Measurements from ENCODE around the gene CASZ1. TPM values are rescaled to one million over a fixed set of nuclear protein-coding genes. Genes with fewer than 3 reads are reported as not detected.

Gene CASZ1
- total and polyA plus RNA-seq, 5 donors from 2014 or later, result 0.57 to 55.1 (median 1.1) TPM

DNA sequence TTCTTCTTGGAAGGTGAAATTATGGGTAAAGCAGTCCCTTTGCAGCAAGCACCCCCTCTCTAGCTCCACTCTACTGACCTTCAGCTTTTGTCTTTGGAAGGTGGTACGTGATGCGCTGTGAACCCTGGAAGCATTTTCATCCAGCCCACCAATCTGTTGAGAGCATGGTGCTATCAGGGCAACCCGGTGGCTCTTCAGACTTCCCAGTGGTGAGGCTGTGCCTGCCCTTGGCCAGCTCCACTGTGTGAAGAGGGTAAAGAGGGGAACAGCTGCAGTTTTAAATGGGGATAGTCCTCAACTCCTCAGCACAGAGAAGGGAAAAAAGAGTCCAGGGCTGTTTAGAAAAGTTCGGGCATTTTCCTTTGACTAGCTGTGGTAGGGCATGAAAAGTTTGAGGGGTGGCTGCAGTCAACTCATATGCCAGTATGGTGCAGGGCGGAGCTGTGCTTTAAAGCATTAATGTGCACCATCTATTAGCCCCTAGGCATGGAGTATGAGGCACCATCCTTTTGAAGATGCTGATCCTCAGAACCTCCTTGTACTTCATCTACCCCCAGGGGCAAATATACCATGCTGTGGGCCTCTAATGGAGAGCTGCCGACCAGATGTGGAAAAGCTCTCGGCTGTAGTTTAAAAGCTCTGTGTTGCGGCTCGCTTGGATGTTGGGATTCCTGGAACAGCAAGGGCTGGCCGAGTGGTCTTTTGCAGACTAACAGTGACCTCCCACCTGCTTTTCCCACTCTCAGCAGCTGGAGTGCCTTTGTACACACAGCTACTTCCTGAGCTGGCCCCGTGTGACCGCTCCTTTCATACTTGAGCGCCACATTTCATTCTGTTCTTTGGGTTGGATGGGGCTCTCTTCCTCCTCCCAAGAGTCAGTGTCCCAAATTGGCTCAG lies 198.7 kb downstream of the CASZ1 start:
- Histone ChIP-seq H3K4me3 (ENCODE audit: low read depth, low read length) (no peak overlapping the region), H3K27ac (ENCODE audit: insufficient read depth, low read length, poor library complexity, severe bottlenecking) (no peak overlapping the region), H3K27me3 (ENCODE audit: control insufficient read depth, insufficient read depth, low read length) (no peaks in the 10 kb centered on the region), H3K4me1 (ENCODE audit: control insufficient read depth, insufficient read depth, low read length, poor library complexity, severe bottlenecking) (no peaks in the 10 kb centered on the region), H3K9me3 (ENCODE audit: control insufficient read depth in 2 of 2, low read length in 2 of 2) (no peaks in the 10 kb centered on the region), H3K36me3 (ENCODE audit: control insufficient read depth, insufficient read depth, low read length) (peaks cover 11% of the 10 kb centered on the region)
- Mint-ChIP-seq H3K9me3 (no peaks in the 10 kb centered on the region), H3K4me1 (peaks cover 0 to 12% (median 8%) of the 10 kb centered on the region in 4 donors), H3K4me3 (no peak overlapping the region), H3K36me3 (peaks cover 23% of the 10 kb centered on the region), H3K27ac (peak overlapping the region in 1 of 3 donors; percentile 44), H3K27me3 (no peaks in the 10 kb centered on the region)
- DNase-seq, result no peak
- no peak for ATAC-seq (ENCODE audit: low read depth in 2 of 2)

GRCh38 chr1:10596780-10597179 lies 199.7 kb downstream of the CASZ1 start:
- ATAC-seq (ENCODE audit: low read depth in 2 of 2), result no peak
- no peak overlapping the region for H3K27ac ChIP-seq (ENCODE audit: insufficient read depth, low read length, poor library complexity, severe bottlenecking)
- H3K36me3 ChIP-seq (ENCODE audit: control insufficient read depth, insufficient read depth, low read length), result peaks cover 13% of the 10 kb centered on the region
- Mint-ChIP-seq H3K27ac (no peak overlapping the region), H3K36me3 (peaks cover 18% of the 10 kb centered on the region), H3K9me3 (no peaks in the 10 kb centered on the region), H3K4me3 (no peak overlapping the region), H3K4me1 (peaks cover 0 to 12% (median 8%) of the 10 kb centered on the region in 4 donors), H3K27me3 (no peaks in the 10 kb centered on the region)
- H3K4me1 ChIP-seq (ENCODE audit: control insufficient read depth, insufficient read depth, low read length, poor library complexity, severe bottlenecking), result no peaks in the 10 kb centered on the region
- no peaks in the 10 kb centered on the region for H3K9me3 ChIP-seq (ENCODE audit: control insufficient read depth in 2 of 2, low read length in 2 of 2)
- no peaks in the 10 kb centered on the region for H3K27me3 ChIP-seq (ENCODE audit: control insufficient read depth, insufficient read depth, low read length)
- no peak for DNase-seq
- no peak overlapping the region for H3K4me3 ChIP-seq (ENCODE audit: low read depth, low read length)

- Mint-ChIP-seq H3K9me3 (no peaks in the 10 kb centered on the region), H3K4me3 (no peak overlapping the region), H3K4me1 (peaks cover 0 to 12% (median 6%) of the 10 kb centered on the region in 4 donors), H3K36me3 (peaks cover 13% of the 10 kb centered on the region), H3K27ac (no peak overlapping the region), H3K27me3 (no peaks in the 10 kb centered on the region)
- Histone ChIP-seq H3K4me1 (ENCODE audit: control insufficient read depth, insufficient read depth, low read length, poor library complexity, severe bottlenecking) (no peaks in the 10 kb centered on the region), H3K27ac (ENCODE audit: insufficient read depth, low read length, poor library complexity, severe bottlenecking) (no peak overlapping the region), H3K4me3 (ENCODE audit: low read depth, low read length) (no peak overlapping the region), H3K27me3 (ENCODE audit: control insufficient read depth, insufficient read depth, low read length) (no peaks in the 10 kb centered on the region), H3K36me3 (ENCODE audit: control insufficient read depth, insufficient read depth, low read length) (peaks cover 11% of the 10 kb centered on the region), H3K9me3 (ENCODE audit: control insufficient read depth in 2 of 2, low read length in 2 of 2) (no peaks in the 10 kb centered on the region)
- no peak for DNase-seq
- ATAC-seq (ENCODE audit: low read depth in 2 of 2), result no peak
Observed at GRCh38 chr1:10594595-10595223, 201.7 kb downstream of the CASZ1 start.

DNA sequence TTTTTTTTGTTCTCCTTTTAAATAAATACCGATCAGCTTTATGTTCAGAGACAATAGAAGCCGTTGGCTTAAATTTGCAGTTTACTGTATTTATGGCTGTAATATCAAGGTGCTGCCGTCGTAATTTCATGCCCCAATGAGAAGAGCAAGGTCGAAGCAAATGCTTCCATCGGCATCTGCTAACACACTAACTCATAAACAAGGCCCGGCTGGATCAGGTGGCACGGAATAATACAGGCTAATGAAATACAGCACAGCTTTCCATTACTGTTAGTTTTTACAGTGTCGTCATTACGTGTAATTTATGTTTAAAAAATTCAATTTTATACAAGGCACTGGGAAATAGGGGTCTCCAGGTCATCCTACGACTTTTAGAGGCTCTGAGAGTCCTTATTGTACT lies 202.7 kb downstream of the CASZ1 start:
- Mint-ChIP-seq H3K27me3 (no peaks in the 10 kb centered on the region), H3K4me1 (peaks cover 0 to 11% (median 6%) of the 10 kb centered on the region in 4 donors), H3K9me3 (no peaks in the 10 kb centered on the region), H3K27ac (no peak overlapping the region), H3K36me3 (peaks cover 5% of the 10 kb centered on the region), H3K4me3 (no peak overlapping the region)
- H3K9me3 ChIP-seq (ENCODE audit: control insufficient read depth in 2 of 2, low read length in 2 of 2), result no peaks in the 10 kb centered on the region
- ATAC-seq (ENCODE audit: low read depth in 2 of 2) (no peak), DNase-seq (no peak)
- H3K27ac ChIP-seq (ENCODE audit: insufficient read depth, low read length, poor library complexity, severe bottlenecking), result no peak overlapping the region
- H3K27me3 ChIP-seq (ENCODE audit: control insufficient read depth, insufficient read depth, low read length), result no peaks in the 10 kb centered on the region
- H3K4me3 ChIP-seq (ENCODE audit: low read depth, low read length), result no peak overlapping the region
- H3K4me1 ChIP-seq (ENCODE audit: control insufficient read depth, insufficient read depth, low read length, poor library complexity, severe bottlenecking), result no peaks in the 10 kb centered on the region
- peaks cover 3% of the 10 kb centered on the region for H3K36me3 ChIP-seq (ENCODE audit: control insufficient read depth, insufficient read depth, low read length)

DNA sequence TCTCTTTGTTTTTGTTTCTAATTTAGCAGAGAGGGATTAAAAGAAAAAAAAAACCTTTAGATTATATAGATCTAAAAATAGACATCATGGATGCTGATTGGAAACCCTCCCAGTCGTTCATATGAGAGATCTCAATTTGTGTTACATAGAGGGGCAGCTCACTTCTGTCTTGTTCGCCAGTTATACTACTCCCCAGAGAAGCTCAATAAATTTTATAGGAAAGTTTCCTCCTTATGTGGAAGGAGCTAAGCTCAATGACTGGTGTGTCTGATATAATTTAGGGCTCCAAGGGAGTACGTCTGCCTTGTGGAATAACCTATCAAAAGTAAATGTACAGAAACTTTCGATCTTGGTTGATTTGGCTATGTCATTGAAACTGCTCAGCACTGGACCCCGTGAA lies 204.1 kb downstream of the CASZ1 start:
- Mint-ChIP-seq H3K27ac (no peak overlapping the region), H3K27me3 (no peaks in the 10 kb centered on the region), H3K9me3 (no peaks in the 10 kb centered on the region), H3K4me1 (peaks cover 0 to 8% (median 7%) of the 10 kb centered on the region in 4 donors), H3K36me3 (peaks cover 2% of the 10 kb centered on the region), H3K4me3 (no peak overlapping the region)
- no peaks in the 10 kb centered on the region for H3K4me1 ChIP-seq (ENCODE audit: control insufficient read depth, insufficient read depth, low read length, poor library complexity, severe bottlenecking)
- H3K9me3 ChIP-seq (ENCODE audit: control insufficient read depth in 2 of 2, low read length in 2 of 2), result no peaks in the 10 kb centered on the region
- no peak overlapping the region for H3K4me3 ChIP-seq (ENCODE audit: low read depth, low read length)
- H3K27ac ChIP-seq (ENCODE audit: insufficient read depth, low read length, poor library complexity, severe bottlenecking), result no peak overlapping the region
- no peaks in the 10 kb centered on the region for H3K27me3 ChIP-seq (ENCODE audit: control insufficient read depth, insufficient read depth, low read length)
- no peak for DNase-seq
- peaks cover 2% of the 10 kb centered on the region for H3K36me3 ChIP-seq (ENCODE audit: control insufficient read depth, insufficient read depth, low read length)
- no peak for ATAC-seq (ENCODE audit: low read depth in 2 of 2)

DNA sequence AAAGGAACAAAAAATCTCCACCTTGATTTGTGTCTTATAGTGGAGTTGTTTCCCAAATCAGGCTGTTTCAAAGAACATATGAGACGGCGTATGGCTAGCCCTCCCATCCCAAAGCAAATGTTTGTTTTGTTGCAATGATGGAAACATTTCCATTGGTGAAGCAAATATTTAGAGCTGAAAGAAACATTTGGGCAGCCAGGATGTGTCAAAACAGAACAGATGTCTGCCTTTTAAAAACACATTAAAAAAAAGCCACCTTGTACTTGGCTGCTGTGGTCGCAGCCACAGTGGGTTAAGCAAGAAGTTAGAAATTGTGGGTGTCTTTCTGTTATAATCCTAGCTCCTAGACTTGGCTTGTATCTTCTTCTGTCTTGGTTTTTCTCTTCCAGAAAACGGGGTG lies 205.4 kb downstream of the CASZ1 start:
- Histone ChIP-seq H3K27me3 (ENCODE audit: control insufficient read depth, insufficient read depth, low read length) (no peaks in the 10 kb centered on the region), H3K4me3 (ENCODE audit: low read depth, low read length) (no peak overlapping the region), H3K27ac (ENCODE audit: insufficient read depth, low read length, poor library complexity, severe bottlenecking) (no peak overlapping the region), H3K4me1 (ENCODE audit: control insufficient read depth, insufficient read depth, low read length, poor library complexity, severe bottlenecking) (no peaks in the 10 kb centered on the region), H3K36me3 (ENCODE audit: control insufficient read depth, insufficient read depth, low read length) (peaks cover 2% of the 10 kb centered on the region), H3K9me3 (ENCODE audit: control insufficient read depth in 2 of 2, low read length in 2 of 2) (no peaks in the 10 kb centered on the region)
- DNase-seq, result no peak
- no peak for ATAC-seq (ENCODE audit: low read depth in 2 of 2)
- no peaks in the 10 kb centered on the region for H3K9me3 Mint-ChIP-seq
- H3K36me3 Mint-ChIP-seq, result peaks cover 2% of the 10 kb centered on the region
- peaks cover 0 to 10% (median 7%) of the 10 kb centered on the region in 4 donors for H3K4me1 Mint-ChIP-seq
- H3K27me3 Mint-ChIP-seq, result no peaks in the 10 kb centered on the region
- H3K27ac Mint-ChIP-seq, result peak overlapping the region in 1 of 3 donors; percentile 3
- H3K4me3 Mint-ChIP-seq, result no peak overlapping the region

DNA sequence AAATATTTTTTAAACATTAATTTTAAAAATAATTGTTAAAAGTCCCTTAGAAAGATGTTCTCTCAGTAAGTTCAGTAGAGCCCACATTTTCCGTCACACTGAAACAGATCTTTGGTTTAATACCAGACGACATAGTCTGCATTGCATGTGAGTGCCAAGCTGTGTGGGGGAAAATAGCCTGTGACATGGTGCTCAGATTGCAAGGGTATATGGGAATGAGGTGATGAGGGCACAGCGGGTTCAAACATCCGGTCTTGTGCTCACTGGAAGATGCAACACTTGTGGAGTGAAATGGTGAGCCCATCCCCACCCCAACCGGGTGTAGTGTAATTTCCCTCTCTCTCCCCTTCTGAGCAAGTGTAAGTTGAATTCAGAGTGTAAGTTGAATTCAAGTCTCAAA lies 207.4 kb downstream of the CASZ1 start:
- DNase-seq (no peak), ATAC-seq (ENCODE audit: low read depth in 2 of 2) (no peak)
- Mint-ChIP-seq H3K27ac (no peak overlapping the region), H3K36me3 (no peaks in the 10 kb centered on the region), H3K9me3 (peaks cover 0 to 1% (median 0%) of the 10 kb centered on the region in 7 donors), H3K27me3 (no peaks in the 10 kb centered on the region), H3K4me3 (no peak overlapping the region), H3K4me1 (peaks cover 0 to 9% (median 4%) of the 10 kb centered on the region in 4 donors)
- Histone ChIP-seq H3K27ac (ENCODE audit: insufficient read depth, low read length, poor library complexity, severe bottlenecking) (no peak overlapping the region), H3K9me3 (ENCODE audit: control insufficient read depth in 2 of 2, low read length in 2 of 2) (no peaks in the 10 kb centered on the region), H3K4me3 (ENCODE audit: low read depth, low read length) (no peak overlapping the region), H3K27me3 (ENCODE audit: control insufficient read depth, insufficient read depth, low read length) (no peaks in the 10 kb centered on the region), H3K36me3 (ENCODE audit: control insufficient read depth, insufficient read depth, low read length) (peaks cover 2% of the 10 kb centered on the region), H3K4me1 (ENCODE audit: control insufficient read depth, insufficient read depth, low read length, poor library complexity, severe bottlenecking) (no peaks in the 10 kb centered on the region)

Measured in CD4-positive, CD25-positive, alpha-beta regulatory T cell (primary cell).